HG03064 (cell line): Measurements from ENCODE around the gene IRGM.
"Not testable (repeated sequence)": the region's sequence is repeated elsewhere in the genome, so short reads cannot be mapped to it uniquely, and the experiment has no call there.

Source experiments
- ATAC-seq: cut with Tn5 transposase; IDR thresholded peaks from one replicate; pipeline ENCODE4 v1.9.1; 2021; ENCODE audit warnings: low read depth; ENCODE audit not compliant: unreplicated experiment

Gene IRGM, protein sequence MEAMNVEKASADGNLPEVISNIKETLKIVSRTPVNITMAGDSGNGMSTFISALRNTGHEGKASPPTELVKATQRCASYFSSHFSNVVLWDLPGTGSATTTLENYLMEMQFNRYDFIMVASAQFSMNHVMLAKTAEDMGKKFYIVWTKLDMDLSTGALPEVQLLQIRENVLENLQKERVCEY

GRCh38 chr5:150846308-150846653, at the start of gene IRGM:
Gene IRGM (plus strand): TSS chr5:150846521. CDS start chr5:150848124, 1,603 bp downstream.
- ATAC-seq: not testable (repeated sequence)

GRCh38 chr5:150797384-150797783, 48.9 kb upstream of the IRGM start:
- ATAC-seq: no peak

GRCh38 chr5:150801117-150801927, 45.0 kb upstream of the IRGM start:
- peak; percentile 67 for ATAC-seq

DNA sequence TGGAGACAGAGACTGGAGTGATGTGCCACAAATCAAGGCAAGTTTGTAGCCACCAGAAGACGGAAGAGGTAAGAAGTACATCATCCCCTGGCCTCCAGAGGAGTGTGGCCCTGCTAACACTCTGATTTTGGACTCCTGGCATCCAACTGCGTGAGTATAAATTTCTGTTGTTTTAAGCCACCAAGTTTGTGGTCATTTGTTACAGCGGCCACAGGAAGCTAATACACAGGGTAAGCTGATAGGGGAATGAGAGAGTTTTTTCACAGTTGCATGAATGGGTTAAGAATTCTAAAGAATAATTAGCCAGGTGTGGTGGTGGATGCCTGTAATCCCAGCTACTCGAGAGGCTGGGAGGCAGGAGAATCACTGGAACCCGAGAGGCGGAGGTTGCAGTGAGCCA, 41.9 kb upstream of the IRGM start:
- no peak for ATAC-seq

DNA sequence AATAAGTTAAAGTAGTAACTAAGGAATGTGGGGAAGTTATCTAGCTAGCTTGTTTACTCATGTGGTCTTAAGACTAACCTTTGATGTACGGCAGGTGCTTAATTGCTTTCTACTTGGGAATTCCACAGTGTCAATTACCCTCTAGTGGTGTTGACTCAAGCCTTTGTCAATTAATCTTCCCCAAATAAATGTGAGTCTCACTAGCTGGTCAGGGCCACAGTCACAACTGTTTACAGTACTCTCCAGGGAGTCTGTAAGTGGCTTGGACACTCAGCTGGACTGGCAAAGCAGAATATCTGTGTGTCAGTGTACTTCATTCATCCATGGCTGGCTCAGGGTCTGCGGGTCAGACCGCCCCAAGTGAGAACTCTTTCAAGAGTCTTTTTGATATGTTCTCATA, 37.0 kb upstream of the IRGM start:
- no peak for ATAC-seq

GRCh38 chr5:150815010-150815409, 31.3 kb upstream of the IRGM start:
- no peak for ATAC-seq

DNA sequence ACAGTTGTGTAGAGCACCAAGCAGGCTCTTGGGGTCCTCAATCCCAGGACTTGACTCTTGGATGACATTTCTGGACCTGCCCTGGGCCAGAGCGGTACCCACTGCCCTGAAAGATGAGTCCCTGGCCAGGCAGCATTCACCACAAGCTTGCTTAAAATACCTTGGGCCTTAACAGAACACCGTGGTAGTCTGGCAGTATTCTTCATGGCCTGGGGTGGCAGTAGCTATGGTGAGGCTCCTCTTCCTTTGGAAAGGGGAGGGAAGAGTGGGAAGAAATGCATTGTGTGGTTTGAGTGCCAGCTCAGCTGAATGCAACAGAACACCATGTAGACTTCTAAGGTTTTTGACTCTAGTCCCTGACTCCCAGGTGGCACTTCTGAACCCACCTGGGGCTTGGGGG, 29.4 kb upstream of the IRGM start:
- ATAC-seq: no peak

GRCh38 chr5:150829744-150830143, 16.6 kb upstream of the IRGM start:
- no peak for ATAC-seq

DNA sequence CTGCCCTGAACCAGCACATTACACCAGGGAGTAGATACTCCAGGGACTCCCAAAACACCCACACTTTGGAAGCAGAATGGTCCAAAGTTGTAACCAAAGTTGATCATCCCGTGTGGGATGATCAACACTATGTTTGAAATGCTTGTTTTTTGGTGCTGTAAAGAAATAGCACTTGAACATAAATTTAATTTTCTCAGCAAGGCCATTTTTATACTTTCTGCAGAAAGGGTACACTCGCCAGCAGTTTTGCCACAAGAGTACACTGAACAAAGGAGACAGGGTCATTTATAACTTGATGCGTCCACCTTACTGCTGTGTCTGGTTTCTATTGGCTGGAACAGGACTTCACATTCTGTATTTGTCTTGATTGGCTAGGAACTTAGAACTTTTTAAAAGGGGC, 14.5 kb upstream of the IRGM start:
- ATAC-seq: not testable (repeated sequence)

DNA sequence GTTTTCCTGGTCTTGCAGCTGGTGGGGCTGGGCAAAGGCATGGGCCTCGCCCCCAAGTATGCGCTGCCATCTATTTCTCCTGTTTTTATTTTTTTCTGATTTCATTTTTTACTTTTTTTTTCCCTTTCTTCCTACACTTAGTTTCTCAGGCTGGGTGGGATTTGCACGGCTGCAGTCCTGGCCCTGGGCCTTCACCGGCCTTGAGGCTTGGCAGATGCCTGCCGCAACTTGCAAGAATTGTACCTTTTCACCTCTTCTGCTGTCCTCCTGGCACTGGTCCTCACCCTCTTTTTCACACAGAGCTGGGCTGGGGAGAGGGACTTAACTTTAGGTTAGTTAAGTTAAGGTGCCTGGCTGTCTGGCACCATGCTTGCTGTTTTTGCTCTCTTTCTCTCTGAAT, 10.3 kb upstream of the IRGM start:
- ATAC-seq: no peak

DNA sequence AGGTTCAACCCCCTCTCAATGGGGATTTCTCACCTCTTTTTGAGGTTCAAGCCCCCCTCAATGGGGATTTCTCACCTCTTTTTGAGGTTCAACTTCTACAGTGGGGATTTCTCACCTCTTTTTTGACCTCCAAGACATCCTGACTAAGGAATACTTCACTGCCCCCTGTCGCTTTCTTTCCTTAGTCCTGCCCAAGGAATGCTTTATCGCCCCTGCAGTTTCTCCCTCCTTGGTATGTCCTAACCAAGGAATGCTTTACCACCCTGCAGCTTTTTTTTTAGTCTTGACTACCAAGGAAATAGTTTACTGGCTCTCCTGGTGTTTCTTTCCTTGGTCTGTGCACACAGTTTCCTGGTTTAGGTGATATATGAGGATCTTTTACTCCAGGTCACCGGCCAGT, 9.6 kb upstream of the IRGM start:
- no peak for ATAC-seq

- not testable (repeated sequence) for ATAC-seq
These were observed 999 bp upstream of the IRGM start for GRCh38 chr5:150845185-150845859.

DNA sequence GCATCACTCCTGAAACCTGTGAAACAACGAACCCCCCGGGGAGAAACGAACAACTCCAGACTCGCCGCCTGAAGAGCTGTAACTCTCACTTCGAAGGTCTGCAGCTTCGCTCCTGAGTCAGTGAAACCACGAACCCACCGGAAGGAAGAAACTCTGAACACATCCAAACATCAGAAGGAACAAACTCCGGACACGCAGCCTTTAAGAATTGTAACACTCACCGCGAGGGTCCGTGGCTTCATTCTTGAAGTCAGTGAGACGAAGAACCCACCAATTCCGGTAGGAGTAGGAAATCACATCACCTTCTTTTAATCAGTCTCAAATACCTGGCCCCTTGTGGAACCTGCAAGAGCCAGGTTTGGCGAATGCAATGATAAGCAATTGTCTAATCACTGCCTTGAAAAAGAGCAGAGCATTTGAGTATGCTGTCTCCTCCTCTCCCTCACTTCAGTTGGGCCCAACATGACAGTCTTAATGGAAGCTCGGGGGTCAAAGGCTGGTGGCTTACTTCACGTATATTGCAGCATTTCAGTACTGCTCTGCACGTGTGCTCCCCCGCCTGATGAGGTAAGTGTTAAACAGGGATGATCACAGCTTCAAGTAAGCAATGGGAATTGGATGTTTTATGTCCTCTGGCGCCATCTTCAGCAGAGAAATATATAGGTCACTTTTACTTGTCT, 473 bp downstream of the IRGM start:
- peak; percentile 92 for ATAC-seq

GRCh38 chr5:150847334-150847695, 994 bp downstream of the IRGM start:
- ATAC-seq: no peak

GRCh38 chr5:150848271-150848670, 1.9 kb downstream of the IRGM start:
- no peak for ATAC-seq

GRCh38 chr5:150851039-150851438, 4.7 kb downstream of the IRGM start:
- ATAC-seq: no peak

DNA sequence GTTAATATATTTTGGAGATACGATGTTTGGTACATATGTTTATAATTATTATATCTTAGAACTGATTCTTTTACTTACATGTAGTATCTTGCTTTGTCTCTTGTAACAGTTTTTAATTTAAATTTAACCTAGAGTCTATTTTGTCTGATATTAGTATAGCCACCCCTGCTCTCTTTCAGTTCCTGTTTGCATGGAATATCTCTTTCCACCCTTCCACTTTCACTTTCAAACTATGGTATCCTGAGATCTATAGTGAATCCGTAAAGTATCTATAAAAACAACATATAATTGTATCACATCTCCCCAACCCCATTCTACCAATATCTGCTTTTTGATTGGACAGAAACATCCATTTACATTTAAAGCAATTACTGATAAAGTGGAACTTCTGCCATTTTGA, 7.2 kb downstream of the IRGM start:
- no peak for ATAC-seq

DNA sequence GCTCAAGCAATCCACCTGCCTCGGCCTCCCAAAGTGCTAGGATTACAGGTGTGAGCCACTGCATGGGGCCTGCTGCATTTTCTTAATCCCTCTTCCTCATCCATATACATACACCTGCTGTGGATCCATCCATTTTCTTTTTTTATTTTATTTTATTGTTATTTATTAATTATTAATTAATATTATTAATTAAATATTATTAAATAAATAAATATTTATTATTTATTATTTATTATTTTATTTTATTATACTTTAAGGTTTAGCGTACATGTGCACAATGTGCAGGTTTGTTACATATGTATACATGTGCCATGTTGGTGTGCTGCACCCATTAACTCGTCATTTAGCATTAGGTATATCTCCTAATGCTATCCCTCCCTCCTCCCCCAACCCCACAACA, 10.4 kb downstream of the IRGM start:
- ATAC-seq: not testable (repeated sequence)

- no peak for ATAC-seq
These were observed 14.0 kb downstream of the IRGM start for GRCh38 chr5:150860246-150860821.

DNA sequence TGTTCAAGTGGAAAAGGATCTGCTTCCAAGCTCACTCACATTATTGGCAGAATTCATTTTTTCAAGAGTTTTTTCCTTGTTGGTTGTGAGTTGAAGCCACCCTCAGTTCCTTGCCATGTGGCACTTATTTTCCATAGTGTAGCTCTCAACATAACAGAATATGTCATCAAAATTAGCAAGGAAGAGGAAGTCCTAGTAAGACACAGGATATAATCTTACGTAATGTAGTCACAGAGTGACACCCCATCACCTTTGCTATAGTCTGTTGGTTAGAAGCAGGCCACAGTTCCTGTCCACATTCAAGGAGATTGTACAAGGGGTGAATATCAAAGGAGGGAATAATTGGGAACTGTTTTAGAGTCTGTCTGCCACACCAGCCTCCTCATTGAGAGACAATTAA, 15.7 kb downstream of the IRGM start:
- ATAC-seq: no peak

GRCh38 chr5:150879358-150879757, 33.0 kb downstream of the IRGM start:
- no peak for ATAC-seq
